OCI-LY1 (cell line): ENCODE results near the gene COL23A1.

Source experiments
- H2AFZ ChIP-seq: fragments of 200-600 bp; sonication (generic), shearing (Covaris generic); 2 replicates; pipeline ENCODE4 v1.6.0; 2014; ENCODE audit warnings: antibody characterized with exemption, mild to moderate bottlenecking, low read length
- H3F3A ChIP-seq: fragments of 200-600 bp; sonication (generic), shearing (Covaris generic); 2 replicates; pipeline ENCODE4 v1.6.0; 2014; ENCODE audit warnings: mild to moderate bottlenecking, antibody characterized with exemption, low read length, moderate library complexity; ENCODE audit not compliant: insufficient read depth
- H3K27ac ChIP-seq: fragments of 200-600 bp; sonication (generic); 2 replicates; pipeline ENCODE4 v1.5.1; 2014; ENCODE audit warnings: low read length, mixed run types, mild to moderate bottlenecking, low read depth; ENCODE audit not compliant: poor library complexity, severe bottlenecking
- H3K27me3 ChIP-seq: fragments of 200-600 bp; sonication (generic); 2 replicates; pipeline ENCODE4 v1.6.0; 2014; ENCODE audit warnings: antibody characterized with exemption, mild to moderate bottlenecking, low read length, moderate library complexity; ENCODE audit not compliant: insufficient read depth
- H3K36me3 ChIP-seq: fragments of 200-600 bp; sonication (generic); 2 replicates; pipeline ENCODE4 v1.6.1; 2014; ENCODE audit warnings: mild to moderate bottlenecking, antibody characterized with exemption, low read length, moderate library complexity, mixed read lengths; ENCODE audit not compliant: insufficient read depth
- H3K4me1 ChIP-seq: fragments of 200-600 bp; sonication (generic); 2 replicates; pipeline ENCODE4 v1.5.1; 2014; ENCODE audit warnings: mild to moderate bottlenecking, low read length, moderate library complexity; ENCODE audit not compliant: insufficient read depth, severe bottlenecking
- H3K4me2 ChIP-seq: fragments of 200-600 bp; sonication (generic), shearing (Covaris generic); 2 replicates; pipeline ENCODE4 v1.6.1; 2014; ENCODE audit warnings: low read length
- H3K4me3 ChIP-seq: fragments of 200-600 bp; sonication (generic); 2 replicates; pipeline ENCODE4 v1.5.1; 2014; ENCODE audit warnings: low read length, low read depth, mild to moderate bottlenecking, mixed read lengths; ENCODE audit not compliant: poor library complexity, severe bottlenecking
- H3K79me2 ChIP-seq: fragments of 200-600 bp; shearing (Covaris generic); 2 replicates; pipeline ENCODE4 v1.6.1; 2016; ENCODE audit warnings: mixed run types, low read length, mixed read lengths; ENCODE audit not compliant: insufficient read depth
- H3K9ac ChIP-seq: fragments of 200-600 bp; sonication (generic), shearing (Covaris generic); 2 replicates; pipeline ENCODE4 v1.6.1; 2014; ENCODE audit warnings: mild to moderate bottlenecking, low read length, mixed read lengths
- H3K9me2 ChIP-seq: fragments of 200-600 bp; sonication (generic), shearing (Covaris generic); 2 replicates; pipeline ENCODE4 v1.6.1; 2014; ENCODE audit warnings: low read depth, mild to moderate bottlenecking, low read length, mixed read lengths
- H3K9me3 ChIP-seq: fragments of 200-600 bp; shearing (Covaris generic); 2 replicates; pipeline ENCODE4 v1.6.1; 2014; ENCODE audit warnings: low read length, mixed read lengths
- H4K20me1 ChIP-seq: fragments of 200-600 bp; sonication (generic), shearing (Covaris generic); 2 replicates; pipeline ENCODE4 v1.6.0; 2016; ENCODE audit warnings: mild to moderate bottlenecking, low read length; ENCODE audit not compliant: insufficient read depth
- CTCF ChIP-seq: fragments of 200-600 bp; sonication (generic), shearing (Covaris generic); IDR thresholded peaks from 2 replicates; pipeline ENCODE4 v1.5.1; 2017; ENCODE audit warnings: mild to moderate bottlenecking, antibody characterized with exemption, low read length, moderate library complexity, mixed read lengths
- EZH2 ChIP-seq: fragments of 200-600 bp; sonication (generic), shearing (Covaris generic); IDR thresholded peaks from 2 replicates; pipeline ENCODE4 v1.8.0; 2017; ENCODE audit warnings: borderline replicate concordance, mixed run types, mild to moderate bottlenecking, antibody characterized with exemption, low read length, moderate library complexity, mixed read lengths

Gene COL23A1

GRCh38 chr5:178466342-178466741, 123.9 kb downstream of the COL23A1 start:
- H3K9me3 ChIP-seq: no peaks in the 10 kb centered on the region
- no peak overlapping the region for H3K4me3 ChIP-seq
- no peaks in the 10 kb centered on the region for H3K36me3 ChIP-seq
- H2AFZ ChIP-seq: no peak overlapping the region
- H3K79me2 ChIP-seq: no peaks in the 10 kb centered on the region
- TF ChIP-seq CTCF (no peak), EZH2 (no peak)
- no peaks in the 10 kb centered on the region for H3F3A ChIP-seq
- H4K20me1 ChIP-seq: no peaks in the 10 kb centered on the region
- H3K27me3 ChIP-seq: peaks cover 4% of the 10 kb centered on the region; the same call in 1 of the 2 replicates
- no peaks in the 10 kb centered on the region for H3K4me1 ChIP-seq
- no peak overlapping the region for H3K27ac ChIP-seq
- H3K9ac ChIP-seq: no peak overlapping the region
- H3K4me2 ChIP-seq: no peak overlapping the region
- no peaks in the 10 kb centered on the region for H3K9me2 ChIP-seq

DNA sequence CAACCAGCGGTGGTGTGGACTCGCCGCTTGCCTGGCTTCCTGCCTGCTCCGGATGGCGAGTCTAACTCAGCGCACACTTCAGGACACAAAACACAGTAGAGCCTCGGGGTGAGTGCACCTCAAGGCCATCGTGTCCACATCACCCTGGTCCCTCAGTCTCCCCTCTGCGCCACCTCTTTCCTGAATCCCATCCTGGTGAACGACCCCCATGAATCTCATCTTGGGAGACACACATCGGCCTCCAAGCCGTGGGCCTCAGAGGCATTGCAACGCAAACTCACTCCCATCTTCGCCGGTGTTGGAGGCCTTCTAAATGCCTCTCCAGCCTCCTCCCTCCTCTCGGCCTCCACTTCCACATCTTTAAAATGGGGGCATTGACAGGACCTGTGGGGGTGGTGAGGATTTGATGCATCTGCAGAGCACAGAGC, 124.3 kb downstream of the COL23A1 start:
- no peaks in the 10 kb centered on the region for H3K9me2 ChIP-seq
- no peak overlapping the region for H3K27ac ChIP-seq
- H3K9me3 ChIP-seq: no peaks in the 10 kb centered on the region
- no peaks in the 10 kb centered on the region for H3K36me3 ChIP-seq
- no peaks in the 10 kb centered on the region for H3K79me2 ChIP-seq
- no peak overlapping the region for H3K4me2 ChIP-seq
- H3K27me3 ChIP-seq: peaks cover 4% of the 10 kb centered on the region; the same call in 1 of the 2 replicates
- H2AFZ ChIP-seq: no peak overlapping the region
- H4K20me1 ChIP-seq: no peaks in the 10 kb centered on the region
- no peak overlapping the region for H3K4me3 ChIP-seq
- TF ChIP-seq EZH2 (no peak), CTCF (no peak)
- H3K9ac ChIP-seq: no peak overlapping the region
- H3F3A ChIP-seq: no peaks in the 10 kb centered on the region
- H3K4me1 ChIP-seq: no peaks in the 10 kb centered on the region

GRCh38 chr5:178465228-178465860, 124.8 kb downstream of the COL23A1 start:
- no peaks in the 10 kb centered on the region for H3K4me1 ChIP-seq
- H3K9me2 ChIP-seq: no peaks in the 10 kb centered on the region
- no peaks in the 10 kb centered on the region for H4K20me1 ChIP-seq
- no peak overlapping the region for H3K4me2 ChIP-seq
- no peaks in the 10 kb centered on the region for H3K9me3 ChIP-seq
- no peak overlapping the region for H3K27ac ChIP-seq
- no peak overlapping the region for H3K9ac ChIP-seq
- peaks cover 4% of the 10 kb centered on the region; the same call in 1 of the 2 replicates for H3K27me3 ChIP-seq
- TF ChIP-seq CTCF (no peak), EZH2 (no peak)
- H3F3A ChIP-seq: no peaks in the 10 kb centered on the region
- H2AFZ ChIP-seq: no peak overlapping the region
- H3K36me3 ChIP-seq: no peaks in the 10 kb centered on the region
- H3K4me3 ChIP-seq: no peak overlapping the region
- H3K79me2 ChIP-seq: no peaks in the 10 kb centered on the region
